KOPT-K1 (cell line): ENCODE data around the gene RBMS2.

Source experiments
- H3K27ac ChIP-seq: fragments of 200-600 bp; sonication (generic); 2 replicates; pipeline ENCODE4 v1.5.1; 2016; ENCODE audit warnings: antibody characterized with exemption, mild to moderate bottlenecking, low read depth, low read length; ENCODE audit not compliant: poor library complexity, severe bottlenecking
- H3K36me3 ChIP-seq: fragments of 200-600 bp; sonication (generic); 2 replicates; pipeline ENCODE4 v1.5.1; 2017; ENCODE audit warnings: antibody characterized with exemption, mild to moderate bottlenecking, low read length, moderate library complexity; ENCODE audit not compliant: insufficient read depth
- H3K9me3 ChIP-seq: fragments of 200-600 bp; sonication (generic); 2 replicates; pipeline ENCODE4 v1.5.1; 2017; ENCODE audit warnings: antibody characterized with exemption, low read length, mild to moderate bottlenecking; ENCODE audit not compliant: insufficient read depth, poor library complexity, severe bottlenecking

The RBMS2 gene

GRCh38 chr12:56637621-56638020 is 116.0 kb downstream of the RBMS2 start:
- Histone ChIP-seq H3K27ac (no peak overlapping the region), H3K36me3 (peaks cover 57% of the 10 kb centered on the region), H3K9me3 (no peaks in the 10 kb centered on the region)

GRCh38 chr12:56641219-56641618 is 119.6 kb downstream of the RBMS2 start:
- H3K27ac ChIP-seq, result no peak overlapping the region
- no peaks in the 10 kb centered on the region for H3K9me3 ChIP-seq
- peaks cover 85% of the 10 kb centered on the region for H3K36me3 ChIP-seq

GRCh38 chr12:56644654-56645053 is 123.0 kb downstream of the RBMS2 start:
- H3K36me3 ChIP-seq, result peaks cover 58% of the 10 kb centered on the region

GRCh38 chr12:56645201-56645716 is 123.6 kb downstream of the RBMS2 start:
- H3K9me3 ChIP-seq, result no peaks in the 10 kb centered on the region
- peaks cover 52% of the 10 kb centered on the region for H3K36me3 ChIP-seq
- H3K27ac ChIP-seq, result peak overlapping the region; percentile 93

More at GRCh38 chr12:56644654-56645053, 123.0 kb downstream of the RBMS2 start:
- H3K9me3 ChIP-seq, result no peaks in the 10 kb centered on the region
- peak overlapping the region; percentile 93 for H3K27ac ChIP-seq
